Nephron (organoid): Measurements from ENCODE around the gene TCERG1L.

Experiments
- H3K27ac Mint-ChIP-seq, 3 experiments: 2 replicates each; pipeline ENCODE4 v1.8.0; 2020; ENCODE audit warnings: mixed read lengths in 3 of 3, mild to moderate bottlenecking in 2 of 3, moderate library complexity in 1 of 3
- H3K27me3 Mint-ChIP-seq: 2 replicates; pipeline ENCODE4 v1.8.0; 2021; ENCODE audit warnings: low read depth, mild to moderate bottlenecking, moderate library complexity, mixed read lengths
- H3K36me3 Mint-ChIP-seq: 2 replicates; pipeline ENCODE4 v1.8.0; 2020; ENCODE audit warnings: low read depth, mixed read lengths
- H3K4me1 Mint-ChIP-seq: 2 replicates; pipeline ENCODE4 v1.8.0; 2020; ENCODE audit warnings: mixed read lengths
- H3K4me3 Mint-ChIP-seq, 3 experiments: 2 replicates each; pipeline ENCODE4 v1.8.0; 2020; ENCODE audit warnings: mild to moderate bottlenecking in 3 of 3, mixed read lengths in 3 of 3, moderate library complexity in 2 of 3
- H3K9me3 Mint-ChIP-seq: 2 replicates; pipeline ENCODE4 v1.8.0; 2020; ENCODE audit warnings: mixed read lengths
- CTCF ChIP-seq, 3 experiments: fragments of 200-600 bp; sonication (generic); IDR thresholded peaks; one replicate each; pipeline ENCODE4 v1.5.0; 2021; ENCODE audit warnings: antibody characterized with exemption in 3 of 3; ENCODE audit not compliant: unreplicated experiment in 3 of 3

Gene TCERG1L

GRCh38 chr10:131269776-131270460 lies 41.6 kb downstream of the TCERG1L start:
- no peak overlapping the region for H3K4me3 Mint-ChIP-seq
- no peak overlapping the region for H3K27ac Mint-ChIP-seq
- H3K36me3 Mint-ChIP-seq: no peaks in the 10 kb centered on the region
- peaks cover 7% of the 10 kb centered on the region for H3K4me1 Mint-ChIP-seq
- peaks cover 19% of the 10 kb centered on the region for H3K27me3 Mint-ChIP-seq
- peaks cover 11% of the 10 kb centered on the region for H3K9me3 Mint-ChIP-seq
- no peak for TF ChIP-seq CTCF (IDR thresholded peaks at IDR 0.05; ENCODE audit: unreplicated experiment in 3 of 3)

GRCh38 chr10:131267814-131268095 lies 43.8 kb downstream of the TCERG1L start:
- H3K9me3 Mint-ChIP-seq: peaks cover 11% of the 10 kb centered on the region
- H3K27me3 Mint-ChIP-seq: peaks cover 23% of the 10 kb centered on the region
- H3K4me3 Mint-ChIP-seq: no peak overlapping the region
- no peak for TF ChIP-seq CTCF (IDR thresholded peaks at IDR 0.05; ENCODE audit: unreplicated experiment in 3 of 3)
- peaks cover 7% of the 10 kb centered on the region for H3K4me1 Mint-ChIP-seq
- no peaks in the 10 kb centered on the region for H3K36me3 Mint-ChIP-seq
- no peak overlapping the region for H3K27ac Mint-ChIP-seq

- no peak overlapping the region for H3K27ac Mint-ChIP-seq
- peaks cover 11% of the 10 kb centered on the region for H3K9me3 Mint-ChIP-seq
- H3K4me1 Mint-ChIP-seq: peaks cover 7% of the 10 kb centered on the region
- H3K27me3 Mint-ChIP-seq: peaks cover 23% of the 10 kb centered on the region
- H3K36me3 Mint-ChIP-seq: no peaks in the 10 kb centered on the region
- TF ChIP-seq CTCF (IDR thresholded peaks at IDR 0.05; ENCODE audit: unreplicated experiment in 3 of 3): no peak
- no peak overlapping the region for H3K4me3 Mint-ChIP-seq
These were observed 44.3 kb downstream of the TCERG1L start for GRCh38 chr10:131266936-131267813.

GRCh38 chr10:131264110-131264788 lies 47.3 kb downstream of the TCERG1L start:
- no peak overlapping the region for H3K4me3 Mint-ChIP-seq
- peaks cover 11% of the 10 kb centered on the region for H3K9me3 Mint-ChIP-seq
- no peak for TF ChIP-seq CTCF (IDR thresholded peaks at IDR 0.05; ENCODE audit: unreplicated experiment in 3 of 3)
- H3K4me1 Mint-ChIP-seq: no peaks in the 10 kb centered on the region
- H3K36me3 Mint-ChIP-seq: no peaks in the 10 kb centered on the region
- peaks cover 25% of the 10 kb centered on the region for H3K27me3 Mint-ChIP-seq
- H3K27ac Mint-ChIP-seq: no peak overlapping the region

- Mint-ChIP-seq H3K4me3 (no peak overlapping the region), H3K9me3 (peaks cover 4% of the 10 kb centered on the region), H3K36me3 (no peaks in the 10 kb centered on the region), H3K27ac (no peak overlapping the region), H3K4me1 (no peaks in the 10 kb centered on the region), H3K27me3 (peaks cover 30% of the 10 kb centered on the region)
- TF ChIP-seq CTCF (IDR thresholded peaks at IDR 0.05; ENCODE audit: unreplicated experiment in 3 of 3): no peak
These were observed 49.5 kb downstream of the TCERG1L start for GRCh38 chr10:131261890-131262475.
